Measurements from ENCODE around the gene TRAPPC2.

DNA sequence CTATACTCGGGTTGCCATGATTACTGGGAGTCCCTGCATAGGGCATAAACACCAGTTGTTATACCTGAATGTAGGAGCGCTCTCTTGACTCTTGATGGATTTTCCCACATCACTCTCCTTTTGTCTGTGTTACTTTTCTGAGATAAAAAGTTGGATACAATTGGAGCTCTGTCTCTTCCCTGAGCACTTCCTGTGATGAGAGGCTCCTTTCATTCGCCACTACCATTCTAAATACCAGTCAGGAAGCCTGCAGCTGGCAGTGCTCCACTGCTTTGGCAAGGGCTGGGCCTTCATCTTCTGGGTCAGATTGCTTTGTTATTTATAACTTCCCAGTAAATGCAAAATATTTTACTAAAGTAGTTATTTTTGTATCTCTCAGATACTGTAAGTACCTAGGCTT is 67.6 kb downstream of the TRAPPC2 start:
- TF ChIP-seq, protein P1, sequence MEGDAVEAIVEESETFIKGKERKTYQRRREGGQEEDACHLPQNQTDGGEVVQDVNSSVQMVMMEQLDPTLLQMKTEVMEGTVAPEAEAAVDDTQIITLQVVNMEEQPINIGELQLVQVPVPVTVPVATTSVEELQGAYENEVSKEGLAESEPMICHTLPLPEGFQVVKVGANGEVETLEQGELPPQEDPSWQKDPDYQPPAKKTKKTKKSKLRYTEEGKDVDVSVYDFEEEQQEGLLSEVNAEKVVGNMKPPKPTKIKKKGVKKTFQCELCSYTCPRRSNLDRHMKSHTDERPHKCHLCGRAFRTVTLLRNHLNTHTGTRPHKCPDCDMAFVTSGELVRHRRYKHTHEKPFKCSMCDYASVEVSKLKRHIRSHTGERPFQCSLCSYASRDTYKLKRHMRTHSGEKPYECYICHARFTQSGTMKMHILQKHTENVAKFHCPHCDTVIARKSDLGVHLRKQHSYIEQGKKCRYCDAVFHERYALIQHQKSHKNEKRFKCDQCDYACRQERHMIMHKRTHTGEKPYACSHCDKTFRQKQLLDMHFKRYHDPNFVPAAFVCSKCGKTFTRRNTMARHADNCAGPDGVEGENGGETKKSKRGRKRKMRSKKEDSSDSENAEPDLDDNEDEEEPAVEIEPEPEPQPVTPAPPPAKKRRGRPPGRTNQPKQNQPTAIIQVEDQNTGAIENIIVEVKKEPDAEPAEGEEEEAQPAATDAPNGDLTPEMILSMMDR (IDR thresholded peaks at IDR 0.05): no peak
- no peak for TF ChIP-seq POLR2A (IDR thresholded peaks at IDR 0.05)
